ENCODE data around the gene EML3.
"Not testable (repeated sequence)": the region's sequence is repeated elsewhere in the genome, so short reads cannot be mapped to it uniquely, and the experiment has no call there.

The EML3 gene

GRCh38 chr11:62573006-62573591 lies 39.5 kb downstream of the EML3 start:
- H3K9ac ChIP-seq (ENCODE audit: insufficient read length) = peak overlapping the region; percentile 96
- H3K4me3 ChIP-seq = peak overlapping the region; percentile 82
- TF ChIP-seq FOXP2 (optimal IDR thresholded peaks at IDR 0.05; ENCODE audit: control extremely low read depth, extremely low read length, insufficient read depth) (no peak), POLR2AphosphoS5 (IDR thresholded peaks at IDR 0.05; ENCODE audit: borderline replicate concordance, low read depth, low read length) (no peak), EZH2 (IDR thresholded peaks at IDR 0.05) (no peak)
- peak overlapping the region; percentile 87 for H3K27ac ChIP-seq
- DNase-seq (ENCODE audit: low read depth, low spot score) = no peak
- no peaks in the 10 kb centered on the region for H3K9me3 ChIP-seq (ENCODE audit: low read depth, low read length)
- H3K36me3 ChIP-seq (ENCODE audit: insufficient read depth, low read length) = peaks cover 66% of the 10 kb centered on the region

- Histone ChIP-seq H3K9me3 (ENCODE audit: low read depth, low read length) (no peaks in the 10 kb centered on the region), H3K9ac (ENCODE audit: insufficient read length) (peak overlapping the region; percentile 96), H3K36me3 (ENCODE audit: insufficient read depth, low read length) (peaks cover 69% of the 10 kb centered on the region), H3K4me3 (peak overlapping the region; percentile 82), H3K27ac (peak overlapping the region; percentile 87)
- no peak; the same call in 1 of the 2 replicates for TF ChIP-seq POLR2AphosphoS5 (IDR thresholded peaks at IDR 0.05; ENCODE audit: borderline replicate concordance, low read depth, low read length)
- TF ChIP-seq EZH2 (IDR thresholded peaks at IDR 0.05) = no peak
- no peak for DNase-seq (ENCODE audit: low read depth, low spot score)
Measured at GRCh38 chr11:62572431-62572830, 40.1 kb downstream of the EML3 start.

GRCh38 chr11:62571493-62571892 lies 41.1 kb downstream of the EML3 start:
- Histone ChIP-seq H3K9ac (ENCODE audit: insufficient read length) (peak overlapping the region; percentile 96), H3K36me3 (ENCODE audit: insufficient read depth, low read length) (peaks cover 73% of the 10 kb centered on the region), H3K27ac (peak overlapping the region; percentile 87), H3K4me3 (peak overlapping the region; percentile 82)
- not testable (repeated sequence) for H3K9me3 ChIP-seq (ENCODE audit: low read depth, low read length); DNase-seq (ENCODE audit: low read depth, low spot score)

- not testable (repeated sequence) for DNase-seq (ENCODE audit: low read depth, low spot score); H3K9me3 ChIP-seq (ENCODE audit: low read depth, low read length); H3K27ac ChIP-seq; H3K9ac ChIP-seq (ENCODE audit: insufficient read length)
- peak overlapping the region; percentile 82; the same call in 1 of the 2 replicates for H3K4me3 ChIP-seq
- H3K36me3 ChIP-seq (ENCODE audit: insufficient read depth, low read length) = peaks cover 73% of the 10 kb centered on the region
Measured at GRCh38 chr11:62570903-62571302, 41.7 kb downstream of the EML3 start.

- Histone ChIP-seq H3K4me3 (no peak overlapping the region), H3K27ac (no peak overlapping the region), H3K9ac (ENCODE audit: insufficient read length) (peak overlapping the region; percentile 47), H3K36me3 (ENCODE audit: insufficient read depth, low read length) (peaks cover 80% of the 10 kb centered on the region), H3K9me3 (ENCODE audit: low read depth, low read length) (no peaks in the 10 kb centered on the region)
- no peak for DNase-seq (ENCODE audit: low read depth, low spot score)
- TF ChIP-seq EZH2 (IDR thresholded peaks at IDR 0.05) (no peak), FOXP2 (optimal IDR thresholded peaks at IDR 0.05; ENCODE audit: control extremely low read depth, extremely low read length, insufficient read depth) (no peak), POLR2AphosphoS5 (IDR thresholded peaks at IDR 0.05; ENCODE audit: borderline replicate concordance, low read depth, low read length) (no peak)
Measured at GRCh38 chr11:62569611-62570010, 43.0 kb downstream of the EML3 start.

- no peak for TF ChIP-seq FOXP2 (optimal IDR thresholded peaks at IDR 0.05; ENCODE audit: control extremely low read depth, extremely low read length, insufficient read depth)
- TF ChIP-seq POLR2AphosphoS5 (IDR thresholded peaks at IDR 0.05; ENCODE audit: borderline replicate concordance, low read depth, low read length) = no peak
- TF ChIP-seq EZH2 (IDR thresholded peaks at IDR 0.05) = no peak
- Histone ChIP-seq H3K9ac (ENCODE audit: insufficient read length) (peak overlapping the region; percentile 32), H3K27ac (peak overlapping the region; percentile 54), H3K4me3 (no peak overlapping the region), H3K36me3 (ENCODE audit: insufficient read depth, low read length) (peaks cover 91% of the 10 kb centered on the region), H3K9me3 (ENCODE audit: low read depth, low read length) (no peaks in the 10 kb centered on the region)
- no peak for DNase-seq (ENCODE audit: low read depth, low spot score)
Measured at GRCh38 chr11:62567018-62567633, 45.4 kb downstream of the EML3 start.

- H3K9ac ChIP-seq (ENCODE audit: insufficient read length) = peak overlapping the region; percentile 25
- H3K4me3 ChIP-seq = no peak overlapping the region
- H3K36me3 ChIP-seq (ENCODE audit: insufficient read depth, low read length) = peaks cover 91% of the 10 kb centered on the region
Measured at GRCh38 chr11:62566247-62566646, 46.3 kb downstream of the EML3 start.

GRCh38 chr11:62565100-62565802 lies 47.3 kb downstream of the EML3 start:
- DNase-seq (ENCODE audit: low read depth, low spot score) = no peak
- H3K9ac ChIP-seq (ENCODE audit: insufficient read length) = no peak overlapping the region
- no peak for TF ChIP-seq FOXP2 (optimal IDR thresholded peaks at IDR 0.05; ENCODE audit: control extremely low read depth, extremely low read length, insufficient read depth)
- TF ChIP-seq POLR2AphosphoS5 (IDR thresholded peaks at IDR 0.05; ENCODE audit: borderline replicate concordance, low read depth, low read length) = no peak
- no peak for TF ChIP-seq EZH2 (IDR thresholded peaks at IDR 0.05)
- no peak overlapping the region for H3K27ac ChIP-seq
- no peak overlapping the region for H3K4me3 ChIP-seq
- no peaks in the 10 kb centered on the region for H3K9me3 ChIP-seq (ENCODE audit: low read depth, low read length)
- peaks cover 90% of the 10 kb centered on the region for H3K36me3 ChIP-seq (ENCODE audit: insufficient read depth, low read length)

More at GRCh38 chr11:62566247-62566646, 46.3 kb downstream of the EML3 start:
- TF ChIP-seq FOXP2 (optimal IDR thresholded peaks at IDR 0.05; ENCODE audit: control extremely low read depth, extremely low read length, insufficient read depth) (no peak), EZH2 (IDR thresholded peaks at IDR 0.05) (no peak), POLR2AphosphoS5 (IDR thresholded peaks at IDR 0.05; ENCODE audit: borderline replicate concordance, low read depth, low read length) (no peak)
- no peak for DNase-seq (ENCODE audit: low read depth, low spot score)
- H3K27ac ChIP-seq = peak overlapping the region; percentile 54; the same call in 1 of the 2 replicates
- H3K9me3 ChIP-seq (ENCODE audit: low read depth, low read length) = no peaks in the 10 kb centered on the region

- not testable (repeated sequence) for H3K4me3 ChIP-seq; H3K9ac ChIP-seq (ENCODE audit: insufficient read length); H3K9me3 ChIP-seq (ENCODE audit: low read depth, low read length); DNase-seq (ENCODE audit: low read depth, low spot score)
- Histone ChIP-seq H3K27ac (peak overlapping the region; percentile 37; the same call in 1 of the 2 replicates), H3K36me3 (ENCODE audit: insufficient read depth, low read length) (peaks cover 93% of the 10 kb centered on the region)
Measured at GRCh38 chr11:62561677-62562230, 50.8 kb downstream of the EML3 start.
